HG02642 (cell line): ENCODE data around the gene YTHDC1.
"Not testable (repeated sequence)": the region's sequence is repeated elsewhere in the genome, so short reads cannot be mapped to it uniquely, and the experiment has no call there.

Experiments
- ATAC-seq: cut with Tn5 transposase; IDR thresholded peaks from one replicate; pipeline ENCODE4 v1.9.1; 2021; ENCODE audit warnings: mild to moderate bottlenecking; ENCODE audit not compliant: unreplicated experiment, poor library complexity

YTHDC1 gene

DNA sequence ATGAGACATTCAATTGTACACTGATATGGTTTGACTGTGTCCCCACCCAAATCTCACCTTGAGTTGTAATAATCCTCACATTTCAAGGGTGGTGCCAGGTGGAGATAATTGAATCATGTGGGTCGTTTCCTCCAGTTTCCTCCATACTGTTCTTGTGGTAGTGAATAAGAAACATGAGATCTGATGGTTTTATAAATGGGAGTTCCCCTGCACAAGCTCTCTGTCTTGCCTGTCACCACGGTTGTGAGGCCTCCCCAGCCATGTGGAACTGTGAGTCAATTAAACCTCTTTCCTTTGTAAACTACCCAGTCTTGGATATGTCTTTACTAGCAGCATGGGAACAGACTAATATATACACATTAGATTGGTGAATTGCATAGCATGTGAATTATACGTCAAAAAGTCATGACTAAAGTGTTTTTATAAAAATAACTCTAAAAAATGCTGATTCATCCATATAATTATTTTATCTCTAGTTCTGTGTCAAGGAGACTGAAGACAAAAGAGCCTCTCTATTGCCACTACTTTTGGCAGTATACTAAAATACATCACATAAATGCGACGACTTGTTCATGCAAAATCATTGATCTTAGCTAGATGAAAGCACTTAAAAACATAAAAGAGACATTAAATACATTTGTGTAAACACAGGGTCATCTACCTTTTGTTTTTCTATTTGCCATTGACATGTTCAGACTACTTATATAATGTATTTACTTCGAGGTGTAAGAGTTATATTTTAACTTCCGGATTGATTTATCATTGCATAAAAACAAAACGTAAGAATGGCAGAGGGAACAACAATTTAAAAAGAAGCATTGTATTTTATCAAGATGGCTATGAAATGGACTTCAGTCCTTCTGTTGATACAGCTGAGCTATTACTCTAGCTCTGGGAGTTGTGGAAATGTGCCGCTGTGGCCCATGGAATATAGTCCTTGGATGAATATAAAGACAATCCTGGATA is 50.1 kb downstream of the YTHDC1 start:
- ATAC-seq = no peak

DNA sequence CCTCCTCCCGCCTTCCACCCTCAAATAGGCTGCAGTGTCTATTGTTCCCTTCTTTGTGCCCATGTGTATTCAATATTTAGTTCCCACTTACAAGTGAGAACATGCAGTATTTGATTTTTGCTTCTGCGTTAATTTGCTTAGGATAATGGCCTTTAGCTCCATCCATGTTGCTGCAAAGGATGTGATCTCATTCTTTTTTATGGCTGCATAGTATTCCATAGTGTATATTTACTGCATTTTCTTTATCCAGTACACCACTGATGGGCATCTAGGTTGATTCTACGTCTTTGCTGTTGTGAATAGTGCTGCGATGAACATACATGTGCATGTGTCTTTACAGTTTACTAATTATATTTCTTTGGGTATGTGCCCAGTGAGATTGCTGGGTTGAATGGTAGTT is 52.8 kb downstream of the YTHDC1 start:
- no peak for ATAC-seq

DNA sequence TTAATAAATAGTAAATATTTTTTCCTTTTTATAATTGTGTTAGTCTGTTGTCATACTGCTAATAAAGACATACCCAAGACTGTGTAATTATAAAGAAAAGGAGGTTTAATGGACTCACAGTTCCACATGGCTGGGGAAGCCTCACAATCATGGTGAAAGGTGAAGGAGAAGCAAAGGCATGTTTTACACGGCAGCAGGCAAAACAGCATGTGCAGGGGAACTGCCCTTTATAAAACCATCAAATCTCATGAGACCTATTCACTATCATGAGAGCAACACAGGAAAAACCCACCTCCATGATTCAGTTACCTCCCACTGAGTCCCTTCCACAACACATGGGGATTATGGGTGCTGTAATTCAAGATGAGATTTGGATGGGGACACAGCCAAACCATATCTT is 58.6 kb downstream of the YTHDC1 start:
- no peak for ATAC-seq

DNA sequence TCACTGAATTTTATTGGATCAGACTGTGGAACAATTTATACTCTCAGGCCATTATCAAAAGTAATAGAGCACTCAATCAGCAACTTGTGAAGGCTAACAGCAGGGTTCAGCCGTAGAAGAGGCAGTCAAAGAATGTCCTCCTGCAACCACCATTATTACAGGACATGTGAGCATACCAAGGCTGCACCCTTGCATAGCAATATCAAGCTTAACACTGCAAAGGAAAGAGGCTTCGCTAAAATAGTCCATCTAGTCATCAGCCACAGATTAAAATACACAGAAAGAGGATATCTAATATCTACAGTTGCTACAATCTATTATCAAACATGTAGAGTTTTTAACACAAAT is 61.5 kb downstream of the YTHDC1 start:
- no peak for ATAC-seq

DNA sequence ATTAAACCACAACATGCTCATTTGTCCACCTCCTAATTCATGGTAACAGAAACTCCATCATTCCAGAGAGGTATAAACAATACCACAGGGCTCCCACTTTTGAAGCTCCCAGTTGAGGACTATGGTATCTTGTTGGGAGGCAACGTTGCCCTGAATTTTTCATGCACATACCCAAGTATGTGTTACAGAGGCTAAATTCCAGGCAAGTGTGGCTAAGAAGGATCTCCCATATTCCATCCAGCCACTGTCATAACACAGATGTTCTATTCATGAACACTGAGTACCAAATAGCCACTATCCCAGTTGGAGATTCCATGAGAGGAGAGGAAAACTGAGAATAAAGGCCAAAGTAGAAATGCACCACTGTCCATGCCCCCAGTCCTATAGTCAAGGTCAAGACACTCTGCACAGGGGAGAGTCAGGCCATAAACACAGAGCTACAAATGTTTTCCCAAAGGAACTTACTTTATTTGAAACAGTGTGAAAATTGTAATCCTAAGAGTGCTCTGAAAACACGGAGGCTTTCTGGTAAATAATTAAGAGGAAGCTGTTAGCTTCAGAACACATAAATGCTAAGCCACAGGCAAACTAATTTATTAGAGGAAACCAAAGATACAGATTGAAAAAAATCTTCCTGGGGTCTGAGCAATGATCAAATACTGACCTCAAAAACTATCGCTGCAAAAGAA is 62.0 kb downstream of the YTHDC1 start:
- no peak for ATAC-seq

DNA sequence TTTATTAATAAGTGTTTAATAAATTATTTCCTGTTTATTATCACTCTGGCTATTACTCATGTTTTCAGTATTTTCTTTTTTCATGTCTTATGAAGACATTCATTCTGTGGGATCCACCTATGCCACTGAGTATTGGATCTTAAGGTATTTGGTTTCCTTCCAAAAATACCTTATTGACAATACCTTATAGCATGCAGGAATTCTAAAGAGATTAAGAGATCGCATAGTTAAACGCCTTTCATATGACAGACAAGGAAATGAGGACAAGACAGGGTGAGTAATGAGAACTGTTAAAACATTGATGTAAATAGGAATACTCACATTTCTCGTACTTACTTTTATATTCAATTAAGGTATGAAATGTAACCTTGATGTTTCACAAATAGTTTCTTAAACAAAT is 66.2 kb downstream of the YTHDC1 start:
- no peak for ATAC-seq

DNA sequence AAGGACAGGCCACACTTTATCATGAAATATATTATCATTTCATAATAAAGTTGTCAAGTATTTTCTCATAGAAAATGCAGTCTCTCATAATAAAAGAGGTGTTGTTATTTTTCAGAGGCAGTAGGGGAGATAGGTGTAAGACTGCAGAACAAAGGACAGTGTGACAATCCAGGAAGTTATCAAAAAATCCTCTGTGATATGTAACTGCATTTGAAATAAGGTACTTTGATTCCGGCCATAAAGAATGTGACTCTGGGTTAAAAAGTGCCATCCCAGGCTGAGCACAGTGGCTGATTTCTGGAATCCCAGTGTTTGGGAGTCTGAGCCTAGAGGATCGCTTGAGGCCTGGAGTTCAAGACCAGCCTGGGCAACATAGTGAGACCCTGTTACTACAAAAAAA is 66.8 kb downstream of the YTHDC1 start:
- no peak for ATAC-seq

DNA sequence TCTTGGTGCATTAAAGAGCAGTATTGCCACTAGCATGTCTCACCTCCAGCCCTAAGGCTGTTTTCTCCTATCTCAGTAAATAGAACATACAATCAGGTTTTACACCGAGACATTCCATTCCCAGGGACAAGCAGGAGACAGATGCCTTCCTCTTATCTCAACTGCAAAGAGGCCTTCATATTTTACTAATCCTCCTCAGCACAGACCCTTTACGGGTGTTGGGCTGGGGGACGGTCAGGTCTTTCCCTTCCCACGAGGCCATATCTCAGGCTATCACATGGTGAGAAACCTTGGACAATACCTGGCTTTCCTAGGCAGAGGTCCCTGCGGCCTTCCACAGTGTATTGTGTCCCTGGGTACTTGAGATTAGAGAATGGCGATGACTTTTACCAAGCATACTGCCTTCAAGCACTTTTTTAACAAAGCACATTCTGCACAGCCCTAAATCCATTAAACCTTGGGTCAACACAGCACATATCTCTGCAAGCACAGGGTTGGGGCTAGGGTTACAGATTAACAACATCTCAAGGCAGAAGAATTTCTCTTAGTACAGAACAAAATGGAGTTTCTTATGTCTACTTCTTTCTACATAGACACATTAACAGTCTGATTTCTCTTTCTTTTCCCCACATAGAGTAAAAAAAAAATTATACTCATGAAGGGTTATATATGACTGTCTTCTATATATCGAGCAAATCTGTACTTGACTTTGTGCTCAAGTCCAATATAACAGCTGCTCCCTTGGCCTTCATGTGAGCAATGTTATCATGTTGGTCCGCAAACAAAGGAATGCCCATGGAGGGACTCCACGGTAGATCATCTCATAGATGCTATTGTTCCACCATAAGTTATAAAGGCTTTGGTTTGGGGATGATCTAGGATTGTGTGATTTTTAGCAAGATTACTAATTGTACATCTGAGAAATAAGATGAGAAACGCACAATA is 67.8 kb downstream of the YTHDC1 start:
- ATAC-seq = not testable (repeated sequence)

DNA sequence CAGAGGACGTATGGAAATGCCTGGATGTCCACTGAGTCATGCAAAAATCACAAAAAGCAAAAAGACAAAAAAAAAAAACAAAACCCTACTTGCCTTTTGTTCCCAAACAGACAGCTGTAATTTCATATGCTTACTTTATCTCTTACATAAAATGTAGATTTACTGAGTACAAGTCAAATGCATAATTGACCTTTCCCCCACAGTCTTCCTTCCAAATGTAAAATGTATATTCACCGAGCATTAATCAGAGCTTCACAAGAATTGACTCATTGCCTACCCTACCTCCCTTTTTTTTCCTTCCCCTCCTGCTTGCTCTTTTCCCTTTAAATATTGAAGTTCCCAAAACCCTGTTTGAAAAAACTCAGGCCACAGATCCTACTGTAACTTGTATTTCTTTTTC is 71.9 kb downstream of the YTHDC1 start:
- ATAC-seq = no peak

DNA sequence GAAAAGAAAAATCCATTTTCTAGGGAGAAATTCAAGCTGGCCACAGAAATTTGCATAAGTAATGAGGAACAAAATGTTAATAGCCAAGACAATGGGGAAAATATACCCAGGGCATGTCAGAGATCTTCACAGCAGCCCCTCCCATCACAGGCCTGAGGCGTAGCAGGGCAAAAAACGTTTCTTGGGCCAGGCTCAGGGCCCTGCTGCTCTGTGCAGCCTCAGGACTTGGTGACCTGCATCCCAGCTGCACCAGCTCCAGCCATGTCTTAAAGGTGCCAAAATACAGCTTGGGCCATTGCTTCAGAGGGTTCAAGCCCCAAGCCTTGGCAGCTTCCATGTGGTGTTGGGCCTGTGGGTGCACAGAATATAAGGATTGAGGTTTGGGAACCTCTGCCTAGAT is 72.3 kb downstream of the YTHDC1 start:
- no peak for ATAC-seq

DNA sequence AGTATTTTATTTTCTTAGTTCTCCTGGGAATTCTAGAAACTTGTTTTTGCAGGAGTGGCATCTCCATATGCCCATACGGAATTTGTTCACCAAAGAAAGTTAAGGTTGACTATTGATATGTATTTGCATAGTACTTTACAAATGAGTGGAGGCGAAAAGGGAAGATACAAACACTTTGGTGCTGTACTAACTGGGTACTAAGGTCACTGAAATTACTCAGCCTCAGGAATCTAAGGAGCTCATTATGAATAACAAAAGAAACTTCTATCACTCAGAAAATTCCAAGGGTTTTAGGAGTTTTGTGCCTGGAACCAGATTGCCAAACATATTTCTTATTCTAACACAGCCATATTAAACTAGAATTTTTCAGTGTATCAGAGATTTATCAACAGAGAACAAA is 77.0 kb downstream of the YTHDC1 start:
- ATAC-seq = no peak

DNA sequence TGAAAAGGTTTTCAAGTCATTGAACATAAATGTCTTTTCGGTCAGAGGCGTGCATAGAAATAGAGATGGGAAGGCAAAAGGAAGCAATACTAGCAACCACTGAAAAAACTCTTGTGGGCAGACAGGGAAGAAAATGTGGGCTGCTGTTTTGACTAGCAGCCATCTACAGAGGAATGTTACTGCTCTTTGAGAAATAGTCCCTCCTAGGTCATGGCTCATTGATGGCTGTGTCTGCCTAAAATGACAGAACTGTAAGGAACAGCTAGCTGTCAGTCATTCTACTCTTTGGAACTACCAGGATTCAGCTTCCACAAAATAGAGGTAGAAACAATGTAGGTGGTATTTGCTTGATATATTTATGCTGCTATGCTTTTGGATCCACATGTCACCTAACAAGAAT is 77.5 kb downstream of the YTHDC1 start:
- peak; percentile 57 for ATAC-seq

DNA sequence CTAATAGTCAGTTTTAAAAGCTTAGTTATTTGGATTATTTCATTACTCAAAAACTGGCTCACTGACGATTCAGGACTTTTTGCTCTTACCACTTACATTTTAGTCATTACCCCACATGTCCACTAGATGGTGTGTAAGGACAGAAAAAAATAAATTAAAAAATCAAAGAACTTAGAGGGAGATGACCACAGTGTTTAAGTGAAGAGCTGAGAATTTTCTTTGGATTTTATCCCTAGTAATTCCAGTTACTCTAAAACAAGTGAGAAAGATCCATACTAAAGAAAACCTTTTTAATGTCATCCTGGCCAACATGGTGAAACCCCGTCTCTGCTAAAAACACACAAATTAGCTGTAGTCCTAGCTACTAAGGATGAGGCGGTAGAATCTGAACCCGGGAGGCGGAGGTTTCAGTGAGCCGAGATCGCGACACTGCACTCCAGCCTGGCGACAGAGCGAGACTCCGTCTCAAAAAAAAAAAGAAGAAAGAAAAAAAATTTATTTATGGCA is 78.0 kb downstream of the YTHDC1 start:
- peak; percentile 60 for ATAC-seq

DNA sequence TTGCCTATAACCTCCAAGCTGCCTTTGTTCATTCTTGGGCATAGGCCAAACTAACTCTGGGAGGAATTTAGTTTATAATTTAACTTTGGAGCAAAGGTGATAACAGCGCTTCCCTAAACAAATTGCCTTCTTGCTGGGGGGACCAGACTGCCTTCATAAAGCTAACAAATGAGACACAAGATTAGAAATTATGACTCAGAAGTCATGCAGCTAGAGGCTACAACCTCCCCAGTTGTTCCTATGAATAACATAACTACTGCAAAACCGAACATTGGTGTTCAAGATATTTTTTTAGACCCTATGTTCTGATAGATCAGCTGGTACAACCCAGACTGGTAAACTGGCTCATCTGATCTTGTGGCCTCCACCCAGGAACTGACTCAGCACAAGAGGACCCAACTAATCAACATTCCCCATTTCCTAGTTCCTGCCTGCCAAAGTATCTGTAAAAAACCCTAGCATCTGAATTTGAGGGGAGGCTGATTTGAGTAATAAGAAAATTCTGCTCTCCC is 82.4 kb downstream of the YTHDC1 start:
- no peak for ATAC-seq

DNA sequence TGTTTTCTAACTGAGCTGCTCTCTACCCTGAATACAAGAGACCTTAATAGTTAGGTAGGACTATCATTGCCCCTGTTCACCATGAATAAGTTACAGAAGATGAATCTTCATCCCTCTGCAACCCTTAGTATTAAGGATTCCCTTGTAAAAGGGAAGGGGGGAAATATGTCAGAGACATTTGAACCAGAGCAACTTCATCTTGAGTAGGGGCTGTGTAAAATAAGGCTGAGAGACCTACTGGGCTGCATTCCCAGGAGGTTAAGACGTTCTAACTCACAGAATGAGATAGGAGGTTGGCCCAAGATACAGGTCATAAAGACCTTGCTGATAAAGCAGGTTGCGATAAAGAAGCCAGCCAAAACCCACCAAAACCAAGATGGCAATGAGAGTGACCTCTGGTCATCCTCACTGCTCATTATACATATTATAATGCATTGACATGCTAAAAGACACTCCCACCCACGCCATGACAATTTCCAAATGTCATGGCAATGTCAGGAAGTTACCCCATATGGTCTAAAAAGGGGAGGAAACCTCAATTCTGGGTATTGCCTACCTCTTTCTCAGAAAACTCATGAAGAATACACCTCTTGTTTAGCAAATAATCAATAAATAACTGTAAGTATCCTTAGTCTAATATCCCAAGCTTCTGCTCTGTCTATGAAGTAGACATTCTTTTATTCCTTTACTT is 84.9 kb downstream of the YTHDC1 start:
- ATAC-seq = no peak
